ENCODE data around the gene COL27A1. TPM values are rescaled to one million over a fixed set of nuclear protein-coding genes. Genes with fewer than 3 reads are reported as not detected.
A peak's percentile ranks its signal among the peaks of the same experiment; 100 is the strongest.
"Not testable (repeated sequence)": the region's sequence is repeated elsewhere in the genome, so short reads cannot be mapped to it uniquely, and the experiment has no call there.

COL27A1 gene
- total and polyA plus RNA-seq, 5 donors: 2.6 to 10.3 (median 8.4) TPM

DNA sequence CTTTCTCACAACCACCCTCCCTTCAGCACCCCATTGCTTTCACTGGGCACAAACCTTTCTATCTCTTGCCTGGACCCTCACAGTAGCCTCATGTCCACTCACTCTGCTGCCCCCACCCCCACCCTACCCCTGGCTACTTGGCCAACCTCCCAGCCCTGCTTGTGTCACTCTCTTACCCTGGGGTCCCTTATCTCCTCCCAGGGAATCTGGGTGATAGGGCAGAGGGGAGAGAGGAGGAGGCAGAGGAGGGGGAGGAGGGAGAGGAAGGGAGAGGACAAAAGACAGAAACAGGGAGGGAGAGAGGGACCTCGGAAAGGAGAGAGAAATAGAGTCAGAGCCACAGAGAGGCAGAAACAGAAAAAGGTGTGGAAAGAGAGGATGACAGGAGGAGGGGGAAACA lies 31.2 kb upstream of the COL27A1 start:
- no peak overlapping the region for H3K4me3 ChIP-seq (ENCODE audit: low read length)
- ATAC-seq (peak; percentile 14 to 59), DNase-seq (no peak)
- H3K9me3 ChIP-seq (ENCODE audit: control insufficient read depth, low read length): no peaks in the 10 kb centered on the region
- no peaks in the 10 kb centered on the region for H3K4me1 ChIP-seq (ENCODE audit: control insufficient read depth, insufficient read depth, low read length)
- 21% methylated on average over 1 of the region's 1 CpG for WGBS
- no peaks in the 10 kb centered on the region for H3K27me3 ChIP-seq (ENCODE audit: control insufficient read depth, insufficient read depth)
- intact Hi-C loops (cut with DNase I): no loop called here
- H3K27ac ChIP-seq (ENCODE audit: low read length): no peak overlapping the region

DNA sequence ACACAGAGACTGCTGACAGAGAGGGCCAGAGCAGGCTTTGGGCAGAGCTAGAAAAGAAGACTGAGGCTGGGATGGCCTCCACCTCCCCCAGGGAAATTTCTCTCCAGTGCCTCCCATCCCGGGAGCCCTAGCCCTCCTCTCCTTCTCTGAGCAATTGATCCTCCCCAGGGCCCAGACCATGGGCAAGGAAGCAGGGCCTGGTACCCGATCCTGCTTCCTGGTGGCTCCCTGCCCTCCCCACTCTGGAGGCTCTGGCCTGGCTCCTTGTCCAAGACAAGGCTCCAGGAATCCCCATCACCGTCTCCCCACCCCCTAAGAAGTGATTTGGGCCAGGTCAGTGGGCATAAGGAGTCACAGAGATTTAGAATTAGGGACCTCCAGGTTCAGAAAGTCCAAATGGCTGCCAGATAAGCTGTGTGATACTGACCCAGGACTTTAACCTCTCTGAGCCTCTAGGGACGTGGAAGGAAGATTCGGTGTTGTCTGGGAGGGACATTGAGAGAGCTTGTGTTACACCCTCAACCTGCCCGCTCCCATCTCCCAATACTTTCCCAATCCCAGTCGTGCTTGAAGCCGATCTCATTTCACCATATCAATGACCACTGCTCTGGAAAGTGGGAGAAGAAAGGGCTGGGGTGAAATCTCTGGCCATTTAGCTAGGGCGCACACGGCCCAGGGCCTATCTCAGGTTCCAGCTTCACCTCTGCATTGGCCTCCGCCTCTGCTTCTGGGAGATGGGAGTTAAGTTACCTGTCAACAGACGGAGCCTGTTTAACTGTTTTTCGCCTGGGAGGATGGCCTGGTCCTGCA lies 30.5 kb upstream of the COL27A1 start:
- ATAC-seq (no peak), DNase-seq (no peak)
- Histone ChIP-seq H3K4me1 (ENCODE audit: control insufficient read depth, insufficient read depth, low read length) (no peaks in the 10 kb centered on the region), H3K4me3 (ENCODE audit: low read length) (no peak overlapping the region), H3K9me3 (ENCODE audit: control insufficient read depth, low read length) (no peaks in the 10 kb centered on the region), H3K27ac (ENCODE audit: low read length) (no peak overlapping the region), H3K27me3 (ENCODE audit: control insufficient read depth, insufficient read depth) (no peaks in the 10 kb centered on the region)
- WGBS: 83% methylated on average over 13 of the region's 13 CpGs
- intact Hi-C loops (cut with DNase I): no loop called here

DNA sequence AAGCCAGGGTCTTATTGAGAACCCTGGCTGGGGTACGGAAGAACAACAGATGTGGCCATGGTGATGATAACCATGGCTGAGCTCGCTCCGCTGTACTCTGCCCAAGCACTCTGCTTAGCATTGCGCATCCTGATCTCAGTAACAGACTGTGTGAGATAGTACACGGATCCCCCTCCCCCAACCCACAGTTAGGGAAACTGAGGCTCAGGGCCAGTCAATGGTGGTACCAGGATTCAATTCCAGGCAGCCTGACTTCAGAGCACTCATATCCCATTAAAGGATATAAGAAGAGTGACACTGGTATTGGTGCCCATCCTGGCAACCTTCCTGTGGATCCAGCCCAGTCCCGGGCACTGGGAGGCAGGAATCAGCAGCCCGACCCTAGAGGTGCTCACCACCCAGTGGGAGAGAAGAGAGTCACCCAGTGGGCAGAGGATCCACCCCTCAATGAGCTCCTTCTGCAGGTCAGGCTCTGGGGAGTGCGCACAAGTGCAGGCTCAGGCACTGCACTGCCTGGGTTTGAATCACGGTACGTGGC lies 29.8 kb upstream of the COL27A1 start:
- no peak for DNase-seq
- intact Hi-C loops (cut with DNase I): no loop called here
- Histone ChIP-seq H3K27ac (ENCODE audit: low read length) (no peak overlapping the region), H3K27me3 (ENCODE audit: control insufficient read depth, insufficient read depth) (no peaks in the 10 kb centered on the region), H3K9me3 (ENCODE audit: control insufficient read depth, low read length) (no peaks in the 10 kb centered on the region), H3K4me1 (ENCODE audit: control insufficient read depth, insufficient read depth, low read length) (peaks cover 3% of the 10 kb centered on the region), H3K4me3 (ENCODE audit: low read length) (no peak overlapping the region)
- ATAC-seq: no peak
- WGBS: 85% methylated on average over 10 of the region's 10 CpGs

DNA sequence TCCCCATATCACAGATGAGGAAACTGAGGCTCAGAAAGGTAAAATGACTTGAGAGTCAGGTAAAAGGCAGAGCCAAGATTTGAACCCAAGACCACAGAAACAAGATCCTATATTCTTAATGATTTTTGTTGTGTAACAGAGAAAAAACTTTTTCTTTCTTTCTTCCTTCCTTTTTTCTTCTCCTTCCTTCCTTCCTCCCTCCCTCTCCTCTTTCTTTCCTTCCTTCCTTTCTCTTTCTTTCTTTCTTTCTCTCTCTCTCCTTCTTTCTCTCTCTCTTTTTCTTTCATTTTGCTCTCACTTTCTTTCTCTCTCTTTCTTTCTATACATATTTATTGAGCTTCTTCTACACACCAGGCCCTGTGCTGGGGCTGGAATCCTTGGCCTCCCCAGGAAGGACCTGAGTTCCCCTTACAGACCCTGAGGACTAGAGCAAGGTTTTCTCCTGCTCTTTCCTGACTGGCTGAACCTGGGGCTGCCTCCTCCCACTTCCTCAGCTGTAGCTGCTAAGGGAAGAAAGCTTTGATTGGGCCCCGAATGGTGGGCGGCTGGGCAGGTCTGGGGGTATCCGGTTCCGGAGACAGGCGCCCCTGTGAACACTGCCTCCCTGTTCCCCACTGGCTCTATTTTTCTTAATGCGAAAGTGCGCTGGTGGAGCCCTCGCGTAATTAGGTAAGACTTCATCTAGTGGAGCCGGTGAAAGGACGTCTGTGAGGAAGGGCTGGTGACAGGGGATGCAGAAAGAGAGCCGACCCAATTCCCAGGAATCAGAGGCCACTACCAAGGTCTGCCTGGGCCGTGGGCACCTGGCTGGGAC lies 28.9 kb upstream of the COL27A1 start:
- H3K4me3 ChIP-seq (ENCODE audit: low read length): no peak overlapping the region
- 70% methylated on average over 13 of the region's 13 CpGs for WGBS
- DNase-seq: no peak
- intact Hi-C loops (cut with DNase I): no loop called here
- ATAC-seq: no peak
- no peaks in the 10 kb centered on the region for H3K9me3 ChIP-seq (ENCODE audit: control insufficient read depth, low read length)
- no peaks in the 10 kb centered on the region for H3K27me3 ChIP-seq (ENCODE audit: control insufficient read depth, insufficient read depth)
- peaks cover 7% of the 10 kb centered on the region for H3K4me1 ChIP-seq (ENCODE audit: control insufficient read depth, insufficient read depth, low read length)
- no peak overlapping the region for H3K27ac ChIP-seq (ENCODE audit: low read length)

DNA sequence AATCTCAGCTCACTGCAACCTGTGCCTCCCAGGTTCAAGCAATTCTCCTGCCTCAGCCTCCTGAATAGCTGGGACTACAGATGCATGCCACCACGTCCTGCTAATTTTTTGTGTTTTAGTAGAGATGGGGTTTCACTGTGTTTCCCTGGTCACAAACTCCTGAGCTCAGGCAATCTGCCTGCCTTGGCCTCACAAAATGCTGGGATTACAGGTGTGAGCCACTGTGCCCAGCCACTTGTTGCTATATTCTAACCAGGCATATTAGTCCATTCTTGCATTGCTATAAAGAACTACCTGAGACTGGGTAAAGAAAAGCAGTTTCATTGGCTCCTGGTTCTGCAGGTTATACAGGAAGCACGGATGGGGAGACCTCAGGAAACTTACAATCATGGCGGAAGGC lies 26.6 kb upstream of the COL27A1 start:
- DNase-seq; H3K4me3 ChIP-seq (ENCODE audit: low read length); intact Hi-C loops (cut with DNase I); H3K9me3 ChIP-seq (ENCODE audit: control insufficient read depth, low read length); ATAC-seq; H3K4me1 ChIP-seq (ENCODE audit: control insufficient read depth, insufficient read depth, low read length); H3K27ac ChIP-seq (ENCODE audit: low read length); H3K27me3 ChIP-seq (ENCODE audit: control insufficient read depth, insufficient read depth): not testable (repeated sequence)
- 91% methylated on average over 3 of the region's 3 CpGs for WGBS

DNA sequence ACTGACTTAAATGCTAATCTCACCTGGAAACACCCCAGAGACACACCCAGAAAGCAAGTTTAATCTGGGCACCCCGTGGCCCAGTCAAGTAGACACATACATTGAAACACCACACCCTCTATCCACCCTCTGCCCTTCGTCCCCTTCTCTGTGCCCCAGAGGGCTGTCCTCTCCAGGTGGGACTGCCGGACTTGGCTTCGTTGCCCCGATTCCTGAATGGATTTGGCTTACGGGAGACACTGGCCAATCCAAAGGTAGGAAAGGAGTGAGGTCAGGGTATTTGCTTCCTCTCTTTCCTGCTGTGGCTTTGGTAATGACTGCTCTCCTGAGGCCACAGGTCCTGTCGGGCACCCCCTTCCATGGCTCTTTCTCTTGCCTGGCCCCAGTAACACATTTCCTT lies 25.2 kb upstream of the COL27A1 start:
- Histone ChIP-seq H3K9me3 (ENCODE audit: control insufficient read depth, low read length) (no peaks in the 10 kb centered on the region), H3K27ac (ENCODE audit: low read length) (no peak overlapping the region), H3K4me1 (ENCODE audit: control insufficient read depth, insufficient read depth, low read length) (peaks cover 9% of the 10 kb centered on the region), H3K27me3 (ENCODE audit: control insufficient read depth, insufficient read depth) (no peaks in the 10 kb centered on the region), H3K4me3 (ENCODE audit: low read length) (no peak overlapping the region)
- ATAC-seq: no peak
- 85% methylated on average over 7 of the region's 7 CpGs for WGBS
- DNase-seq: no peak
- intact Hi-C loops (cut with DNase I): no loop called here

DNA sequence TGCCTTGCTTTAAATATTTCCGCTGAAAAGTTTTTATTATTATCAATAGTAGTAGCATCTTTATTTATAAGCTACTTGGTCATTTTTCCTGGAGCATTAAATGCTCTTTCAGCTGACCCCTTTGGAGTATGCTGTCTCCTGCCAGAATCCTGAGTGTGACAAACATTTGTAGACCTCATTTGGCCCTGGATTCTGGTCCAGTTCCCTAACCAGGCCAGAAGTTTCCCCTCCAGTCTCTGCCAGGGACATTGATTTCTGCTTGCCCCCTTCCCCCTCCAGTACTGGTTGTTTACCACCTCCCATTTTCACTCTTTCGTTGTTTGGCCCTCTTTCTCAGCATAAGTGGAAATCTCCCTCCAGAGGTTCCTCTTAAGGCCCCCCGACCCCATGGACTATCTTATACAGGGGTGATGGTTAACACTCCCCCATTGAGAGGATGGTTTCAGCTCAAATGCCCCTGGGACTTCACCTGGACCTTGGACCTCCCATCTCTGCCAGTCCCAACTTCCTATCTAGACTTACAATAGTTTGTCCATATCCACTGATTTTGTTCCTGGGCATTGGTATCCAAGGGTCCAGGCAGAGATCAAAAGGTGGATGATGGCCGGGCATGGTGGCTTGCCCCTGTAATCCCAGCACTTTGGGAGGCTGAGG lies 24.6 kb upstream of the COL27A1 start:
- H3K4me1 ChIP-seq (ENCODE audit: control insufficient read depth, insufficient read depth, low read length): peaks cover 9% of the 10 kb centered on the region
- H3K27me3 ChIP-seq (ENCODE audit: control insufficient read depth, insufficient read depth): no peaks in the 10 kb centered on the region
- DNase-seq: no peak
- peak in 1 of 2 donors; percentile 53 for ATAC-seq
- no peaks in the 10 kb centered on the region for H3K9me3 ChIP-seq (ENCODE audit: control insufficient read depth, low read length)
- no peak overlapping the region for H3K27ac ChIP-seq (ENCODE audit: low read length)
- 72% methylated on average over 4 of the region's 4 CpGs for WGBS
- no peak overlapping the region for H3K4me3 ChIP-seq (ENCODE audit: low read length)
- intact Hi-C loops (cut with DNase I): no loop called here

DNA sequence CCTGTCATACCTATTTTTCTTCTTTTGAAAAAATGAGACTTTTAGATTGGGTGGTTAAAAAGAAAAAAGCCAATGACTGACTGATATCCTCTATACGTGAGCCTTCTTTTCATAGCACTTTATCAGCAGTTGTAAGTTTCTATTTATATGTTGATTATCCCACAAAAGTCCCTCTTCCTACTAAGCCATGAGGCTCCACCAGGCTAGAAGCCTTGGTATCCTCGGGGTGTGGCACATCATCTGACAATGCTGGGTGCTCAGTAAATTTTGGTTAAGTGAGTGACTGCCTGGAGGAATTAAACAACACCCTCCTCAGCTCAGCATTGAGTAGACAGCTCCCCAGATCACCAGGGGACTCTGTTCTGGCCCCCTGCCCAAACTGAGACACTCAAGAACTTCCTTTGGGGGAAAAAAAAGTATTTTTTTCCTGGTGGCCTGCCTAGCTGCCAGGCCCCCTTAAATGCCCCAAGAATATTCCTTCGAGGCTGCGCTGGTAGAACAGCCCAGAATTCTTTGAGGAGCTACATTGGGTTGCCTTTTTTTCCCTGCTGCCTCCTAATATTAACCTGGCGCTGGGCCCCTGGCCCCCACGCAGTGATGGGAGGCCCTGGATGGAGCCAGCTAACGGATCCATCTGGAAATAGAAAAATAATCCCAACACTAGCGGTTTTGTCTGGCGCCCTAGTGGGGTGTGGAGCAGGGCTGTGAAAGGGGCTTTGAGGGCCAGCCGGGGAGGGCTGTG lies 23.4 kb upstream of the COL27A1 start:
- no peak overlapping the region for H3K4me3 ChIP-seq (ENCODE audit: low read length)
- ATAC-seq (peak in 1 of 2 donors; percentile 29), DNase-seq (peak in 1 of 3 donors; percentile 62)
- H3K27me3 ChIP-seq (ENCODE audit: control insufficient read depth, insufficient read depth): no peaks in the 10 kb centered on the region
- H3K9me3 ChIP-seq (ENCODE audit: control insufficient read depth, low read length): no peaks in the 10 kb centered on the region
- H3K27ac ChIP-seq (ENCODE audit: low read length): no peak overlapping the region
- peaks cover 9% of the 10 kb centered on the region for H3K4me1 ChIP-seq (ENCODE audit: control insufficient read depth, insufficient read depth, low read length)
- intact Hi-C loops (cut with DNase I): no loop called here
- 52% methylated on average over 10 of the region's 10 CpGs for WGBS

DNA sequence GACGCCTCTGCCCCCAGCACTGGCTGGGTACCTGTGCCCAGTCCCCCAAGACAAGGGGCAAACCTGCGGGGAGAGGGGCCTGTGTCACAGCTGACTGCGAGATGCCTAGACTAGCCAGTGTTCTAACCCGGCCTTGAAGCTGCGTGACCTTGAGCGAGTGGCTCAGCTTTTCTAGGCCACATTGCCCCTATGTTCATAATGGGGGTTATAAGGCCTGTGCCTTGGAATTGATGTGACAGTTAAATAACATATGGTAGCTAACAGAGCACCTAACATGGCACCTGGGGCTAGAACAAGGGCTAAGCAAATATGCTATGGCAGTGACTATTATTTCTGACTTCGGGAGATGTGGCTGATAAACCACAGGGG lies 22.8 kb upstream of the COL27A1 start:
- 85% methylated on average over 7 of the region's 7 CpGs for WGBS
- Histone ChIP-seq H3K27me3 (ENCODE audit: control insufficient read depth, insufficient read depth) (no peaks in the 10 kb centered on the region), H3K27ac (ENCODE audit: low read length) (no peak overlapping the region), H3K4me3 (ENCODE audit: low read length) (no peak overlapping the region), H3K9me3 (ENCODE audit: control insufficient read depth, low read length) (no peaks in the 10 kb centered on the region), H3K4me1 (ENCODE audit: control insufficient read depth, insufficient read depth, low read length) (peaks cover 9% of the 10 kb centered on the region)
- intact Hi-C loops (cut with DNase I): no loop called here
- ATAC-seq (peak in 1 of 2 donors; percentile 18), DNase-seq (no peak)

DNA sequence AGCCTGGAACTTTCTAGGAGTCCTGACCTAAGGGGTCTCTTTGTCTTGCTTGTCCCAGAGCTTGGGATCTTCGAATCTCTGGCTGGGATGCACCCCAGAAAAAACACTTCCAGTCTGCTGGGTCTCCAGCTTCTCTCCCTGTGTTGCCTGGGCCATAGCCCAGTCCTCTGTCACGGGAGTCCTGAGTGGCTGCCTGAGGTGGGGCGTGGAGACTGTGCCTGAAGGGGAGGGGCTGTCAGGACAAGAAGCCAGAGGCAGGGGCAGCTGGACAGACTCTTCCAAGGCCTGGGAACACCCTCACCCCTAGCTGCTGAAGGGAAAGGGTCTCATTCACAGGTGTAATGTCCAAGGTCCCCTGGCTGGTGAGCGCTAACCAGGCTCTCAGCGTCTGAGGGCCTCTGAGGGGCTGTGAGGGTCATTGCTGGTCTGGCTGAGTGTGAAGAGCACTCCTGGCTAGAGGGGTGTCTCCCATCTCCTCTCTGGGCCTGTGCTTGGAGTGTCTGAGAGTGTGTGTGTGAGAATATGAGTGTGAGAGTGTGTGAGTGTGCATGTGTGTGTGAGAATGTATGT lies 20.4 kb upstream of the COL27A1 start:
- Histone ChIP-seq H3K27me3 (ENCODE audit: control insufficient read depth, insufficient read depth) (no peaks in the 10 kb centered on the region), H3K4me3 (ENCODE audit: low read length) (no peak overlapping the region), H3K9me3 (ENCODE audit: control insufficient read depth, low read length) (no peaks in the 10 kb centered on the region), H3K27ac (ENCODE audit: low read length) (peak overlapping the region; percentile 18), H3K4me1 (ENCODE audit: control insufficient read depth, insufficient read depth, low read length) (peaks cover 9% of the 10 kb centered on the region)
- 60% methylated on average over 5 of the region's 5 CpGs for WGBS
- intact Hi-C loops (cut with DNase I): no loop called here
- peak in 1 of 2 donors; percentile 27 for ATAC-seq
- peak in 1 of 3 donors; percentile 71 for DNase-seq
